Testis (tissue), 3 donors: ENCODE results near the gene WNK3. TPM values are rescaled to one million over a fixed set of nuclear protein-coding genes. Genes with fewer than 3 reads are reported as not detected.
A peak's percentile ranks its signal among the peaks of the same experiment; 100 is the strongest.
"Not testable (repeated sequence)": the region's sequence is repeated elsewhere in the genome, so short reads cannot be mapped to it uniquely, and the experiment has no call there.

Experiments
- DNase-seq: peaks from one replicate; pipeline ENCODE4 v3.0.0-alpha.2; 2019
- H3K27ac ChIP-seq, 2 donors: fragments of 200-600 bp; sonication (generic); one replicate each; pipeline ENCODE4 v1.5.1; 2019
- H3K27me3 ChIP-seq: fragments of 200-600 bp; sonication (generic); one replicate; pipeline ENCODE4 v1.5.1; 2019
- H3K36me3 ChIP-seq: fragments of 200-600 bp; sonication (generic); one replicate; pipeline ENCODE4 v1.5.1; 2017; ENCODE audit warnings: low read depth; ENCODE audit errors: missing control alignments
- H3K4me1 ChIP-seq: fragments of 200-600 bp; sonication (generic); one replicate; pipeline ENCODE4 v1.5.1; 2019
- H3K4me3 ChIP-seq, 2 donors: fragments of 200-600 bp; sonication (generic); one replicate each; pipeline ENCODE4 v1.5.1; 2017 to 2019
- H3K9me3 ChIP-seq: fragments of 200-600 bp; sonication (generic); one replicate; pipeline ENCODE4 v1.5.1; 2017
- CTCF ChIP-seq, 3 experiments: fragments of 450-650 bp in 2 of 3; fragments of 200-600 bp in 1 of 3; sonication (generic) in 1 of 3; IDR thresholded peaks; one replicate each; pipeline ENCODE4 v1.5.1; 2016 to 2019; ENCODE audit warnings: antibody characterized with exemption in 3 of 3, mild to moderate bottlenecking in 2 of 3, moderate library complexity in 1 of 3
- POLR2A ChIP-seq: fragments of 450-650 bp; IDR thresholded peaks from one replicate; pipeline ENCODE4 v1.6.1; 2017; ENCODE audit warnings: antibody characterized with exemption, mild to moderate bottlenecking, moderate library complexity
- WGBS, 2 donors: methylation state at CpG; one replicate each; pipeline ENCODE4 v1.1.5; 2018; 5-methylcytosine and 5-hydroxymethylcytosine counted together
- intact Hi-C: fragments of 100-400 bp; cut with DNase I; formaldehyde crosslinking; loops from one replicate; pipeline ENCODE4 v1.15.1; 2023; ENCODE audit warnings: low total_unique reads
- polyA plus RNA-seq: library from polyadenylated mRNA; stranded (reverse); fragments of 350-450 nt; fragmentation: Illumina TruSeq; extraction: RNeasy Lipid Tissue Mini Kit (QIAGEN cat#74804); gene quantifications from one replicate; pipeline ENCODE4 v1.2.3, GENCODE V29; 2014; ENCODE audit warnings: low read depth, low replicate concordance; ENCODE audit not compliant: insufficient read depth
- total RNA-seq, 2 donors: library from RNA; depleted of rRNA; stranded (reverse); fragments of >200 nt; gene quantifications; one replicate each; pipeline ENCODE4 v1.2.3, GENCODE V29; 2016

The WNK3 gene
- total and polyA plus RNA-seq, 3 donors from 2014 or later = 18.1 to 110 (median 104) TPM

GRCh38 chrX:54359408-54359807 lies 1.6 kb upstream of the WNK3 start:
- 58 to 72% methylated on average over 4 of the region's 4 CpGs for WGBS, 2 donors
- intact Hi-C loops = no loop called here
- Histone ChIP-seq H3K27ac (peak overlapping the region; percentile 70 to 83), H3K36me3 (no peaks in the 10 kb centered on the region), H3K27me3 (no peaks in the 10 kb centered on the region), H3K9me3 (no peaks in the 10 kb centered on the region), H3K4me1 (no peaks in the 10 kb centered on the region), H3K4me3 (peak overlapping the region; percentile 63 to 76)
- TF ChIP-seq POLR2A (no peak), CTCF (IDR thresholded peaks at IDR 0.05) (no peak)
- no peak for DNase-seq

GRCh38 chrX:54358424-54359211 lies 772 bp upstream of the WNK3 start:
- peak overlapping the region; percentile 70 to 83 for H3K27ac ChIP-seq
- H3K4me3 ChIP-seq = peak overlapping the region; percentile 63 to 76
- intact Hi-C loops = no loop called here
- WGBS, 2 donors = 3% methylated on average over 31 of the region's 54 CpGs; no CpG with 5 or more reads in 1 of the 2 donors
- peak; percentile 83 for DNase-seq
- TF ChIP-seq CTCF (IDR thresholded peaks at IDR 0.05) (no peak), POLR2A (no peak)
- H3K36me3 ChIP-seq = no peaks in the 10 kb centered on the region
- no peaks in the 10 kb centered on the region for H3K27me3 ChIP-seq
- no peaks in the 10 kb centered on the region for H3K9me3 ChIP-seq
- no peaks in the 10 kb centered on the region for H3K4me1 ChIP-seq

DNA sequence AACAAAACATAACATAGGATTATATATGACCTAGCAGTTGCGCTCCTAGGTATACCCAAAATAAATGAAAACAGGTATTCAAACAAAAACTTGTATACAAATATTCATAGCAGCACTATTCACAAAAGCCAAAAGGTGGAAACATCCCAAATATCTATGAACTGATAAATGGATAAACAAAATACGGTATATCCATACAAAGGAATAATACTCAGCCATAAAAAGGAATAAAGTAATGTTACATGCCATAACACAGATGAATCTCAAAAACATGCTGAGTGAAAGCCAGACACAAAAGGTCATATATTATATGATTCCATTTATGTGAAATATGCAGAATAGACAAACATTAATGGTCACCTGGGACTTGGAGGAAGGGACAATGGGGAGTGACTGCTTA lies 5.2 kb downstream of the WNK3 start:
- H3K4me3 ChIP-seq = no peak overlapping the region
- WGBS, 2 donors = 90 to 96% methylated on average over 2 of the region's 2 CpGs
- DNase-seq = no peak
- no peak overlapping the region for H3K27ac ChIP-seq
- intact Hi-C loops = no loop called here
- H3K27me3 ChIP-seq = no peaks in the 10 kb centered on the region
- no peaks in the 10 kb centered on the region for H3K9me3 ChIP-seq
- no peaks in the 10 kb centered on the region for H3K4me1 ChIP-seq
- TF ChIP-seq POLR2A = no peak
- TF ChIP-seq CTCF (IDR thresholded peaks at IDR 0.05) = no peak
- no peaks in the 10 kb centered on the region for H3K36me3 ChIP-seq

GRCh38 chrX:54337383-54337782 lies 20.5 kb downstream of the WNK3 start:
- intact Hi-C loops = not testable (repeated sequence)

DNA sequence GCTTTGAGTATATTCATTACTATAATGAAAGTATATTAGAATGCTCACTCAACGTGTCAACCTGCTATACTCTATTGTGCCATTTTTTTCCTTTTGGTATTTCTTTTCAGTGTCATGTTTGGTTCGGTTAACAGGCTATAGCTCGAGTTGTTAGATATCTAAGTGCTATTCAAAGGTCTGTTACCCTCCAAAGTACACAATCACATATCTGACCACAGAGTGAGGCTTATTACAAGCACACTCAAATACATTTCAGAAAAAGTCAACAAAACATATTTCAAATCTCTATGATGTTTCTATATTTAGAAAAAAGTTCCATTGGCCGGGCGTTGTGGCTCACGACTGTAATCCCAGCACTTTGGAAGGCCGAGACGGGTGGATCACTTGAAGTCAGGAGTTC lies 32.8 kb downstream of the WNK3 start:
- H3K36me3 ChIP-seq = no peaks in the 10 kb centered on the region
- H3K4me1 ChIP-seq = no peaks in the 10 kb centered on the region
- no peak for DNase-seq
- intact Hi-C loops = no loop called here
- WGBS, 2 donors = 84 to 86% methylated on average over 8 of the region's 8 CpGs
- no peak overlapping the region for H3K4me3 ChIP-seq
- H3K9me3 ChIP-seq = no peaks in the 10 kb centered on the region
- H3K27ac ChIP-seq = no peak overlapping the region
- TF ChIP-seq CTCF (IDR thresholded peaks at IDR 0.05) (no peak), POLR2A (no peak)
- no peaks in the 10 kb centered on the region for H3K27me3 ChIP-seq

More at GRCh38 chrX:54337383-54337782, 20.5 kb downstream of the WNK3 start:
- not testable (repeated sequence) for DNase-seq, H3K36me3 ChIP-seq, H3K4me1 ChIP-seq, H3K27me3 ChIP-seq, H3K27ac ChIP-seq, H3K9me3 ChIP-seq, H3K4me3 ChIP-seq
- 90 to 97% methylated on average over 10 of the region's 10 CpGs for WGBS, 2 donors
